GM21515 (cell line): ENCODE data around the gene MYL6.
"Not testable (repeated sequence)": the region's sequence is repeated elsewhere in the genome, so short reads cannot be mapped to it uniquely, and the experiment has no call there.

ENCODE experiments used
- ATAC-seq: cut with Tn5 transposase; IDR thresholded peaks from one replicate; pipeline ENCODE4 v1.9.1; 2021; ENCODE audit not compliant: unreplicated experiment

Gene MYL6

DNA sequence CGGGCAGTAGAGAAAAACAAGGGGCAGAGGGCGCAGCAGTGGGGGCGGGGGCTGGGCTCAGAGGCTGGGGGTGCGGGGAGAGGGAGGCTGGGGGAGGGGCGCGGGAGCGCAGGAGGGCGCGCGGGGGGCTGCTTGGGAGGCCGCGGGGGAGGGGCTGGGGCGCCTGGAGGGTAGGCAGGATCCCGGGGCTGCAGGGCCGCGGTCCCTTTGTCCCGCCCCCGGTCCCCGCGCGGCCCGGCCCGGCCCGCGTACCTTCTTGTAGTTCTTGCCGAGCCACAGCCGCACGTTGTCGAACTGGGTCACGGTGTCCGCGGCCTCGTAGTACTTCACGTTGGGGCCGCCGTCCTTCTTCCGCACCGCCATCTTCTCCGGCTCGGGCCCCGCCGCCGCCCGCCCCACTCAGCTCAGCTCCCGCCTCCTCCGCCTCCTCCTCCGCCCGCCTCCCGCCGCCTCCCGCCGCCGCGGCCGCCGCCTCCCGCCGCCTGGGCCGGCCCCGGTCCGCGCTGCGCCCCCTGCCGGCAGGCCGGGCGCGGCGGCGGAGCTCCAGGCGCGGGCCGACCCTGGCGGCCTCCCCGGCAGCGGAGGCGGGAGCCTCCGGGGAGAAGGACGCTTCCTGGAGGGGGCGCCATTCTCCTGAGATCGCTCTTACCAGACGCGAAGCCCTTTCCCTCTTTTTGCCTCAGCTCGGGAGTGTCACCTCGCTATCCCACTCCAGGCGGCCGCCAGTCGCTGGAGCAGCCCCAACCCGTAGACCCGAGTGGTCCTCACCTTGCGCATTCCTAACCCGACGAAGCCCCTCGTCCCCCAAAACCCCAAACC is 31.1 kb downstream of the MYL6 start, which contains the start of gene SMARCC2:
SMARCC2 (minus strand) TSS at position 385 of the 819 bp plus-strand sequence; CDS start at position 363, 22 bp downstream.
- ATAC-seq = peak; percentile 61

DNA sequence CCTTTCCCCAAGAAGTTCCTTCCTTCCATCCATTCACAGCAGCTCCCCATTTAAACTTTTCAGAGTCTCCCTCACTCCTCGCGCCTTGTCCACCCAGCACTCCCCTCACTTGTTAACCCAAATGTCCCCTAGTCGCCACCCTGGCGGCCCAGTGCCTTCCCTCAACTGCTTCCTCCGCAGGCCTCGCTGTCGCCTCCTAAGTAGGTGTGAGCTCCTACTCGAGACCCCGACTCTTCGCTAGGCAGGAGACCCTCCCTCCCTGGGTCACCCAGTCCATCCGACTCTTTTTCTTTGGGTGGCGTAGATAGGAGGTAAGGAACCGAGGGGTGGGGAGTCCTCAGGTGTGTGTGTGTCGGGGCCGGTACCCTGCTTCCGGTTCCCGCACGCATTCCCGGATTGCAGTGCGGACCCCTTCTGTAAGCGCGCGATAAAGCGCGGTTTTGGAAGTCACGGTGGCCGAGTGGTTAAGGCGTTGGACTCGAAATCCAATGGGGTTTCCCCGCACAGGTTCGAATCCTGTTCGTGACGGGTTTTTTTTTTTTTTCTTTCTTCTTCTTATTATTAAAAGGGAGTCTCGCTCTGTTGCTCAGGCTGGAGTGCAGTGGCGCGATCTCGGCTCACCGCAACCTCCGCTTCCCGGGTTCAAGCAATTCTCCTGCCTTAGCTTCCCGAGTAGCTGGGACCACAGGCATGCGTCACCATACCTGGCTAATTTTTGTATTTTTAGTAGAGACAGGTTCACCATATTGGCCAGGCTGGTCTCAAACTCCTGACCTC is 31.9 kb downstream of the MYL6 start:
- peak; percentile 40 for ATAC-seq

DNA sequence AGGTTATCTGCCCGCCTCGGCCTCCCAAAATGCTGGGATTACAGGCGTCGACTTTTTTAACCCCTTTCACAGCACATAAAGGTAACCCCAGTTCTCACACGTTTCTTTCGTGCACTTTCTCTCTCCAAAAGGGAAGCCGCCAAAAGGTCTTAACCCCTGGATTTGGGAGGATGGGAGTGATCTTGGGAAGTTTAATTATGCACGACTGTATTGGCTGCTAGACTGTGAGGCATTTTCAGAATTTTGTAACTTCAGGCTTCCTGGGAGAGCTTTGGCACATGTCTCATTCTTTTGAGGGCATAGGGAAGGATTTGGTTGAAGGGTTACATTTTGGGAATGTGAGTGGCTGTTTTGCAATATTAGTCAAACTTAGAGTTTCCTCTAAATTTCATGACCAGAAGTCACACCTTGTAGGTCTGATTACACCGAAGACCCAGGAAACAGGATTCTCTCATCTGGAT is 32.6 kb downstream of the MYL6 start:
- no peak for ATAC-seq

DNA sequence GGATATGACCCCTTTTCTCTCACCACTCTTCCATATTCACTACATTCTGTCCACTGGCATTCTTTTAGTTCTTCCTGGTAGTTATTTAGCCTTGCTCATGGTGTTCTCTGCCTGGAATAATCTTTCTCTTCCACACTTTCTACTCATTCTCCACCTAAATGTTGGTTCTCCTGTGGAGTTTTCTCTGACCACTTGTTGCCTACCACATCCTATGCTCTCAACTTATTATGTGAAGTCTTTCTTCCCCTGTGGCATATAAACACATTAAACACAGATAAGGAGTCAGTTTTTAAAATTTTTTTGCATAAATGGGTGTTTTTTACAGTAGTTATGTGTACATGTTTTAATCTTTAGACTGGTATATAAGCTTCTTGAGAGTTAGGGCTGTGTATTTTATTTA is 34.4 kb downstream of the MYL6 start:
- ATAC-seq = no peak

DNA sequence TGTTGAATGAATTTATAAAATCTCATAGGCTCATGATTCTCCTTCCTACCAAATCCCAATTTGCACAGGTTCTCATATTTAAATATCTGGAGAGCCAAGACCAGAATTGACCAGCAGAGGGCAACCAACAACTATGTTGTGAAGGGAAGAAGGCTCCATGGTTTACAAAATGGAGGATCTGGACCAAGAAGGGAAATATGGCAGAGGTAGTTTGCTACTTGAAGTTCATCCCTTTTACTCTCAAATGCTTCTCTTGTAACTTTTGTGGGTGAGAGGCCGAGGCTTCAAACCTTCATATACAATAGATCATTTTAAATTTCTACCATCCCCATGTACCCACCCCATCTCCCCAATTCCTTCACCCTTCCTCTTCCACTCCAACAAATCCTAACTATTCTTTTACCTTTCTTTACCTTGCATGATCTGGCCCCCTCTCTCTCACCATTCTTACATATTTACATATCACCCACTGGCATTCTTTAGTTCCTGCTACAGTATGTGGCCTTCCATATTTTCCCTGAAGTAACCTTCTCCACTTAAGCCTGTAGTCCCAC is 34.9 kb downstream of the MYL6 start:
- no peak for ATAC-seq

DNA sequence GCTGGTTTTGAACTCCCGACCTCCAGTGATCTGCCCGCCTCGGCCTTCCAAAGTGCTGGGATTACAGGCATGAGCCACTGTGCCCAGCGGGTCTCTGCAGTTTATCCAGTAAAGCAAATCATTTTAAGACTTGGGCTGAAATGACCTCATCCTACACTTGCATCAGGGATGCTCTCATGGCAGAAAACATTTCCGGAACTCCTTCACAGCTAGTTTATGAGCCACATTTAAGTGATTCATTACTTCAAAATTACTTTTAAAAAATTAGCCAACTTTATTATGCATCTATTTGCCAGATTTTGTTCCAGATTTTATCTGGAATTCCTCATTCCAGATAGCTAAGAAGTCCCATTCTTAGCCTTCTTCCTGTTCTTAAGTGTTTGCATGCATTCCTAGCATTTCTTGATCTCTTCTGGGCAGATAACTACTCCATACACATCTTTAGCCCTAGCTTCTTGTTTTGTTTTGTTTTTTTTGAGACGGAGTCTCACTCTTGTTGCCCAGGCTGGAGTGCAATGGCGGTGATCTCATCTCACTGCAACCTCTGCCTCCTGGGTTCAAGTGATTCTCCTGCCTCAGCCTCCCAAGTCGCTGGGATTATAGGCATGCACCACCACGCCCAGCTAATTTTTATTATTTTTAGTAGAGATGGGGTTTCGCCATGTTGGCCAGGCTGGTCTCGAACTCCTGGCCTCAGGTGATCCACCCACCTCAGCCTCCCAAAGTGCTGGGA is 38.8 kb downstream of the MYL6 start:
- ATAC-seq = not testable (repeated sequence)

DNA sequence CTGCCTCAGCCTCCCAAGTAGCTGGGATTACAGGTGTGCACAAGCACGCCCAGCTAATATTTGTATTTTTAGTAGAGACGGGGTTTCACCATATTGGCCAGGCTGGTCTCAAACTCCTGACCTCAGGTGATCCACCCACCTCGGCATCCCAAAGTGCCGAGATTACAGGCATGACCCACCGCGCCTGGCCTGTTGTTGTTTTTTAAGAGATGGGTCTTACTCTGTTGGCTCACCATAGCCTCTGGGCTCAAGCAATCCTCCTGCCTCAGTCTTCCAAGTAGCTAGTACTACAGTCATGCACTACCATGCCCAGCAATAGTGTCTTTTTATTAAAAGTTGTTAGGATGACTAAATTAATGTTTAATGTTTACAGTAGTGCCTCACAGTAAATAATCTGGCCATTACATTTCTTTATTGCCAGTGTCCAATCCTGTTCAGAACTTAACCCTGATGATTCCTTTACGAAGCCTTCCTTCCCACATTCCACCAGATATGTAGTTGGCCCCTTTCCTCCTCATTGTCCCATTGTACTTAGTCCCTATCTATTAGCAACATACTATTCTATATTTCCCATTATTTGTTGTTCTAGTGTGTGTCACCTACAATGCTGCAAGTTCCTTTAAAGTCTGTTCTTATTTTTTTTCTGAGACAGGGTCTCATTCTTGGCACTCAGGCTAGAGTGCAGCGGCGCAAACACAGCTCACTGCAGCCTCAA is 39.9 kb downstream of the MYL6 start:
- no peak for ATAC-seq

DNA sequence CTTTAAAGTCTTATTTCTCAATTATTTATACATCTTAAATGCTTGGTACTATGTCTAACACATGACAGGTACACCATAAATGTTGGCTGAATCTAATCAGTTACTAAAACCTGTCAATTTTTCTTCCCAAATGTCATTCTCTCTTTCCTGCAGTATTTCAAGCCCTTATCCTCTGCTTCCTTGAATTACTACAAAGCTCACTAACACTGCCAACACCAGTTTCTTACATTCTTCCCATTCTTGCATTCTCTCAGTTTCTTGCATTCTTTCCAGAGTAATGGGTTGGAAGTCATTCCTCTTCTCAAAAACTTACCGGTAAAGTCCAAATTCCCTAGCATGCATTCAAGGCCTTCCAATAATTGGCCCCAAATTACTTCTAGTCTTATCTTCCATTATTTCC is 40.7 kb downstream of the MYL6 start:
- ATAC-seq = no peak

DNA sequence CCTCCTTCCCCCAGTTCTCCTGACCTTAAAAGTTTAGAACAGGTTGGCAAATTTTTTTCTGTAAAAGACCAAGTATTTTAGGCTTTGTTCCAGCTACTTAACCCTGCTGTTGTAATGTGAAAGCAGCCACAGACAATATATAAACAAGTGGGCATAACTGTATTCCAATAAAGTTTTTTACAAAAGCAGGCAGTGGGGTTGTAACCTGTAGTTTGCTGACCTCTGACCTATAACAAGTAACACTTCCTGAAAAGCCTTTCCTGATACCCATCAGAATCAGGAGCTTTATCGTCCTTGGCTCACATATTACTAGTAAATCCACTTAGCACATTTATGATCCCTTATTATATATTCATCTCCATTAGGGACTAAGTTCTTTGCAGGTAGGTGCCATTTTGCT is 44.2 kb downstream of the MYL6 start:
- ATAC-seq = no peak

DNA sequence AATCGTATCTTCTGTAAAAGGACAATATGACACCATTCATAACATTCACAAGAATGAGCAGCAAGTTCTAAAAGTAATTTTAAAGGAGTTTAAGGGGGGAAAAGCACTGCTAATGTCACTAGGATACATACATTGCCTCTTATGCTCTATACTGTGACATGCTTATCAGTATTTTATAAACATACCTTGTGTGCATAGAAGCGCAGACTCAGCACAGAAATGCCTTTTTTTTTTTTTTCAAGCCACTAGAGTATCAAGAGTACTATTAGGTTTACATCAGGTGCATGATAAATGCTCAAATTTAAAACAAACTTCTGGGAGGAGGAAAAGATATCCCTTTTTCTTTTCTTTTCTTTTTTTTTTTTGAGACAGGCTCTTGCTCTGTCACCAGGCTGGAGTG is 44.7 kb downstream of the MYL6 start:
- no peak for ATAC-seq

DNA sequence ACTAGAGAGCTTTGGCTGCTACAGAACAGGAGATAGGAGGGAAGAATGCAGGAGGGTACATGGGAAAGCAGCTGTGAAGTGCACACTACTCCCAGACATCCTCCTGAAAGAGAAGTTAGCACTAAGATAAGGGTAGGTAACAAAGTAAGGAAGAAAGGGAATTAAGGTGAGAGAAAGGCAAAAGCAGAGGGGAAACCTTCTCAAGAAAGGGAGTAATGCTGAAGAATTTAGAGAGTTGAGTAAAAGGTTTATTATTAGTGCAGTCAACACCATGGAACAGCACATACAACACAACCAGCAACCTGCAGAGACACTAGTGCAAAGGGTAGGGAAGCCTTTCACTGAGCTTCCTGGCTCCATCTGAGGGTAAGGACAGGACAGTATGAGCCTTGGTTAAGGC is 46.1 kb downstream of the MYL6 start:
- ATAC-seq = no peak

DNA sequence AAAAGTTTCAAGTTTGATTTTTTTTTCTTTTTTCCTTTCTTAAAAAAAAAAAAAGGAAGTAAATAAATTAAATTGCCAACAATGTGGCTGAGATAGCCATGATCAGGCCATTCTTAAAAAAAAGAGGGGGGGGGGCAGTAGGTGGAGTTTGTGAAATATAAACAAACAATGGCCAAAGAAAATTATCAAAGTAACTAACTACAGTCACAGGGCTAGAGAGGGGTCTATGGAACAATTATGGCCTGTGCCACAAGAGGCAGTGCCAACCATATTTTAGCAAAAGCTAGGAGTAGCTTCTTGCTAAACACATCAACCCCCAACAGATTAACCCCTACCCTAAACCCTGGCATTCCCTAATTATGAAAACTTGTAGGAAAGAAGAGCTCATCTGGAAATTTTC is 47.3 kb downstream of the MYL6 start:
- ATAC-seq = no peak

DNA sequence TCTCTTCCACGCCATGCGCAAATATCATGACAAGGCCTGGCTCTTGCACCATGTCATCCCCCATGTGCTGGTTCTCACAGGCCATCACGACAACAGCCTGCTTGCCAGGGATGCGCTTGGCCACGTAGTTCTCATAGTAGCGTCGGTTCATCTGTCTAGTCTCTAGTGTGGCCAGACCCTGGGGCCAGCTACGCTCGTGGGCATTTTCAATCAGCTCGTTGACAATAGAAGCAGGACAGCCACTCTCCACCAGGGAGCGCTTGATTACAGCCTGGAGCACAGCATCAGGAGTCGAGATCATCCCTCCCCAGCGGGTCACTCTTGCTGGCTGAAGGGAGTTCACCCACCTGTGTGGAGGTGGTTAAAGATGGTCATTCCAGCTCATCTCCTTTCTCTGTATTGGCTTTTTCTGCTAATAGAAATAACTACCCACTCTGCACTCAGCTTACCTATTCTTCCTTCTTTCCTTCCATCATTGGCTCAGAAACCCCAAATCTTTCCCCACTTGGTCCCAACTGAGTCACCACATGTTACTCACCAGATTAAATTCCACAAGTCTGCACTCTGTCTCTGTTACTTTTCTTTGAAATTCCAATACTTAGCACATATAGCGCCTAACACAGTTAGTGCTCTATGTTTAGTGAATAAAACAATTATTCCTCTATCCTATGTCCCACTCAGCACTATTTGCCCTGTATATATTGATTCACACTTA is 48.5 kb downstream of the MYL6 start:
- ATAC-seq = no peak

DNA sequence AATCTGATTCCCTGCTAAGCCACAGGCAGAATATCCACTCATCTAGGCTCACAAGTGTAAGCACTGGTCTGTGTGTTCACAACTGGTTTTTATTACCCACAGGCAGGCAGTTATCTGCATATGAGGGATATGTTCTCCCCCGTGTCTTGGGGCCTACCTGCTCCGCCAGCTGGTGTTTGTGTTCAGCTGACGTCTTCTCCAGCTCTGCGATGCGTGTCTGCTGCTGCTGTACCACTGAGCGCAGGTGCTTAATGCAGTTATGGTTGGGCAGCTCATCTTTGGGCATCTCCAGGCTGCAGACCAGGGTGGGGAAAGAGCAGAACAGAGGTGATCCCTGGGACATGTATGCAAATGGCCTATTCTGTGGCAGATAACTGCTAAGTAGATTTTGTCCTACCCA is 49.8 kb downstream of the MYL6 start:
- no peak for ATAC-seq
